Osteoblast (primary cell): ENCODE measurements around the gene TMEM271. TPM values are rescaled to one million over a fixed set of nuclear protein-coding genes. Genes with fewer than 3 reads are reported as not detected.

ENCODE experiments used
- DNase-seq: peaks from one replicate; pipeline ENCODE4 v3.0.0; 2011; ENCODE audit warnings: low spot score, mixed read lengths; ENCODE audit not compliant: insufficient read length; ENCODE audit errors: missing footprints
- H2AFZ ChIP-seq: 2 replicates; pipeline ENCODE4 v1.6.0; 2011; ENCODE audit warnings: mild to moderate bottlenecking, low read length
- H3K27ac ChIP-seq: 2 replicates; pipeline ENCODE4 v1.5.1; 2011; ENCODE audit warnings: mild to moderate bottlenecking, low read depth, low read length, moderate library complexity
- H3K27me3 ChIP-seq: 2 replicates; pipeline ENCODE4 v1.6.0; 2012; ENCODE audit warnings: mild to moderate bottlenecking, control low read depth, inconsistent platforms, low read length, moderate library complexity; ENCODE audit not compliant: insufficient read depth
- H3K36me3 ChIP-seq: 2 replicates; pipeline ENCODE4 v1.5.1; 2011; ENCODE audit warnings: mild to moderate bottlenecking, low read length, control low read depth, moderate library complexity; ENCODE audit not compliant: insufficient read depth
- H3K4me1 ChIP-seq: 2 replicates; pipeline ENCODE4 v1.5.1; 2011; ENCODE audit warnings: mild to moderate bottlenecking, low read length, control low read depth, moderate library complexity; ENCODE audit not compliant: insufficient read depth
- H3K4me2 ChIP-seq: 2 replicates; pipeline ENCODE4 v1.6.0; 2011; ENCODE audit warnings: mild to moderate bottlenecking, low read length; ENCODE audit not compliant: insufficient read depth
- H3K4me3 ChIP-seq: fragments of 200-600 bp; sonication (generic); 3 replicates; pipeline ENCODE4 v1.5.1; 2012; ENCODE audit warnings: mild to moderate bottlenecking, low read length, inconsistent platforms; ENCODE audit not compliant: insufficient read depth
- H3K79me2 ChIP-seq: 2 replicates; pipeline ENCODE4 v1.6.0; 2012; ENCODE audit warnings: mild to moderate bottlenecking, low read length, control low read depth, inconsistent platforms; ENCODE audit not compliant: insufficient read depth
- H3K9me3 ChIP-seq: 2 replicates; pipeline ENCODE4 v1.5.1; 2011; ENCODE audit warnings: low read depth, low read length, control low read depth
- H4K20me1 ChIP-seq: 2 replicates; pipeline ENCODE4 v1.6.0; 2012; ENCODE audit warnings: mild to moderate bottlenecking, low read length, control low read depth; ENCODE audit not compliant: insufficient read depth
- total RNA-seq: library from RNA; depleted of rRNA; stranded (reverse); fragments of >200 nt; gene quantifications from 2 replicates; pipeline ENCODE4 v1.2.3, GENCODE V29; 2012
- TF ChIP-seq, protein P1 (sequence below): IDR thresholded peaks from 2 replicates; pipeline ENCODE4 v1.5.1; 2011; ENCODE audit warnings: mild to moderate bottlenecking, low read depth, low read length, moderate library complexity; ENCODE audit errors: extremely low read depth

Gene TMEM271
- total RNA-seq, 1 donor = not detected

DNA sequence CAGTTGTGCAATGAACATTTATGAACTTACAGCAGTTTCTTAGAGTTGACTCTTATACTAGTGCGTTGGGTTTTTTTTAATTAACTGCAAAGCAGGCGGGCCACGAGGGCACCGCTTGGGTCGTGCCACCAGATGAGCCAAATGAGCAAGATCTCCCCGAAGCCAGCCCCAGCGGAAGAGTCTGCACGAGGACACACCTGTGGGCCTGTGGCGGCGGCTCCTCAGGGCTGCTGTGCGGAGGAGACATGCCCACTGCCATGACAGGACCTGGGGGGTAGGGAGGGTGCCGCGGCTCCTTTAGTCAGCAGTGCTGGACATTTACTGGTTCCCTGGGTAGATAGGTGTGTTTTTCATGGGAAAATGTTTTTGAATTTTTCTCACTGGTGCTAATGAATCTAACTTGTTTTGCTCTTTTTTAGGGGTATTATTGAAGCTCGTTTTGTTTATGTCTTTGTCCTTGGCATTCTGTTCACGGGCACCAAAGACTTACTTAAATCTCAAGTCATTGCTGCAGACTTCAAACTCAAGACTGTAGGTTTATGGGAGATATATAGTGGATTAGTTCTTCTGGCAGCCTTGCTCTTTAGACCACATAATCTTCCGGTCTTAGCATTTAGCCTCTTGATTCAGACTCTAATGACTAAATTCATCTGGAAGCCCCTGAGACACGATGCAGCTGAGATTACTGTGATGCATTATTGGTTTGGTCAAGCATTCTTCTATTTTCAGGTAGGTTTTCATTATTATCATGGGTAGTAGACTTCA lies 45.9 kb downstream of the TMEM271 start:
- Histone ChIP-seq H2AFZ (no peak overlapping the region), H3K4me2 (no peak overlapping the region), H3K4me1 (no peaks in the 10 kb centered on the region), H4K20me1 (no peaks in the 10 kb centered on the region), H3K27ac (no peak overlapping the region), H3K36me3 (peaks cover 46% of the 10 kb centered on the region), H3K27me3 (no peaks in the 10 kb centered on the region), H3K9me3 (no peaks in the 10 kb centered on the region), H3K4me3 (no peak overlapping the region), H3K79me2 (no peaks in the 10 kb centered on the region)
- DNase-seq = peak; percentile 72
- TF ChIP-seq, protein P1, sequence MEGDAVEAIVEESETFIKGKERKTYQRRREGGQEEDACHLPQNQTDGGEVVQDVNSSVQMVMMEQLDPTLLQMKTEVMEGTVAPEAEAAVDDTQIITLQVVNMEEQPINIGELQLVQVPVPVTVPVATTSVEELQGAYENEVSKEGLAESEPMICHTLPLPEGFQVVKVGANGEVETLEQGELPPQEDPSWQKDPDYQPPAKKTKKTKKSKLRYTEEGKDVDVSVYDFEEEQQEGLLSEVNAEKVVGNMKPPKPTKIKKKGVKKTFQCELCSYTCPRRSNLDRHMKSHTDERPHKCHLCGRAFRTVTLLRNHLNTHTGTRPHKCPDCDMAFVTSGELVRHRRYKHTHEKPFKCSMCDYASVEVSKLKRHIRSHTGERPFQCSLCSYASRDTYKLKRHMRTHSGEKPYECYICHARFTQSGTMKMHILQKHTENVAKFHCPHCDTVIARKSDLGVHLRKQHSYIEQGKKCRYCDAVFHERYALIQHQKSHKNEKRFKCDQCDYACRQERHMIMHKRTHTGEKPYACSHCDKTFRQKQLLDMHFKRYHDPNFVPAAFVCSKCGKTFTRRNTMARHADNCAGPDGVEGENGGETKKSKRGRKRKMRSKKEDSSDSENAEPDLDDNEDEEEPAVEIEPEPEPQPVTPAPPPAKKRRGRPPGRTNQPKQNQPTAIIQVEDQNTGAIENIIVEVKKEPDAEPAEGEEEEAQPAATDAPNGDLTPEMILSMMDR = no peak

DNA sequence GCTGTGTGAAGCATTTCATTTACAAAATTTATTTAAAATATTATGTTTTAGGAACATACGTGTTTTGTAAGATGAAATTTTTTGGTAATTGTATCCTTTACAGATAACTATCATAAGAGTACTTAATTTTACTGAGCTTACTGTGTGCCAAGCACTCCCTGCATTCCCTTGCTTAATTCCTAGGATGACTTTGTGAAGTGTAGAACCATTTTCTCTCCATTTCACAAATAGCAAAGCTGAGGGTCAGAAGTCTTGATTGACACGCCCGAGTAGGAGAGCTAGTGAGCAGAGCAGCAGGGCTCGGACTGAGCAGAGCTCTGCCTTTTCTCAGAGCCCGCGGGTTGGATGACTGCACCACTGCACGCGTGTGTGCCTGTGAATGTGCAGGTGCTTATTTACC lies 46.5 kb downstream of the TMEM271 start:
- Histone ChIP-seq H3K27me3 (no peaks in the 10 kb centered on the region), H3K4me3 (no peak overlapping the region), H3K4me1 (no peaks in the 10 kb centered on the region), H2AFZ (no peak overlapping the region), H3K4me2 (no peak overlapping the region), H3K27ac (no peak overlapping the region), H3K79me2 (no peaks in the 10 kb centered on the region), H3K9me3 (no peaks in the 10 kb centered on the region), H3K36me3 (peaks cover 49% of the 10 kb centered on the region), H4K20me1 (no peaks in the 10 kb centered on the region)
- DNase-seq = peak; percentile 79
- TF ChIP-seq, protein P1 = no peak

DNA sequence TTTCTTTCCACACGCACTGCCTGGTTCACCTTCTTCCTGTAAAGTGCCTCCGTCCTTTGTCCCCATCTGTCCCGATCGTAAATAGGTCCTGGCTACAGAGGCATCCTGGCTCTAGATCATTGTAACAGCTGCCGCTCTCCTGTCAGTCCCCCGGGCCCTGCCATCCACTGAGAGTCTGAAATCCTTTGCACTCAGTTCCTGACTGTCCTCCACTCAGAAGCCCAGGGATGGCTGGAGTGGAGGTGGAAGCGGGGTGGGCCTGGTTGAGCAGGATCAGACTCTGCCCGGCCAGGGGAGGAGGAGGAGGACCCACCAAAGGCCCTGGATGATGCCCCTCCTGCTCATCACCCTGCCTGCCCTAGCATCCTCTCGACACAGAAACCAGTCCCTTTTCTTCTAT lies 47.3 kb downstream of the TMEM271 start:
- H2AFZ ChIP-seq = no peak overlapping the region
- no peaks in the 10 kb centered on the region for H3K79me2 ChIP-seq
- peaks cover 50% of the 10 kb centered on the region for H3K36me3 ChIP-seq
- peak; percentile 84 for DNase-seq
- H3K27me3 ChIP-seq = no peaks in the 10 kb centered on the region
- H3K4me3 ChIP-seq = no peak overlapping the region
- H3K4me1 ChIP-seq = no peaks in the 10 kb centered on the region
- TF ChIP-seq, protein P1 = no peak
- no peaks in the 10 kb centered on the region for H3K9me3 ChIP-seq
- H3K4me2 ChIP-seq = no peak overlapping the region
- no peaks in the 10 kb centered on the region for H4K20me1 ChIP-seq
- H3K27ac ChIP-seq = no peak overlapping the region

DNA sequence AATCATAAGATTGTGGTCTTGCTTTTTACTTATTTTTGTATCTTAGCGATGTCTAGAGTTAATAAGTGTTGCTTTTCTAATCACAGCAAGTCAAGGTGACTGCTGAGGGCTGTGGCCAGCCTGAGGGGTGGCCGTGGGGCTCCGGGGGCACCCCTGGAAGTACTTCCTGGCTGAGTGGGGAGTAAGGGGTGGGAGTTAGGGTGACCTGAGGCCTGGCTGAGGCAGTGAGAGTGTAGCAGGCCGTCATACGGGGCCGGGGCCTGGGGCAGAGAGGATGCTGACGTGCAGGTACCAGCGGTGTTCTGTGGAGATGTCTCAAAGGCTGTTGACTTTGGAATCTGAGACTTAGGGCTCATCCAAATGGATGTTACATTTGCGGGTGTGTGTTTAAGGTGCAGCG lies 47.8 kb downstream of the TMEM271 start:
- Histone ChIP-seq H3K27ac (no peak overlapping the region), H3K36me3 (peaks cover 51% of the 10 kb centered on the region), H3K4me3 (no peak overlapping the region), H3K4me1 (no peaks in the 10 kb centered on the region), H3K4me2 (no peak overlapping the region), H3K27me3 (no peaks in the 10 kb centered on the region), H2AFZ (no peak overlapping the region), H3K9me3 (no peaks in the 10 kb centered on the region), H3K79me2 (no peaks in the 10 kb centered on the region), H4K20me1 (no peaks in the 10 kb centered on the region)
- no peak for DNase-seq
- TF ChIP-seq, protein P1 = no peak
